Sigmoid colon (tissue), 7 donors: ENCODE data around the gene MAU2. TPM values are rescaled to one million over a fixed set of nuclear protein-coding genes. Genes with fewer than 3 reads are reported as not detected.

Experiments
- DNase-seq: peaks from one replicate; pipeline ENCODE4 v3.0.0-alpha.2; 2019
- H3K27ac ChIP-seq, 4 donors: fragments of 200-600 bp; sonication (generic); one replicate each; pipeline ENCODE4 v1.5.1; 2016 to 2019; ENCODE audit warnings: mild to moderate bottlenecking in 1 of 4
- H3K27me3 ChIP-seq, 3 donors: fragments of 200-600 bp; sonication (generic); one replicate each; pipeline ENCODE4 v1.5.1; 2019; ENCODE audit warnings: mild to moderate bottlenecking in 1 of 3
- H3K36me3 ChIP-seq, 4 donors: fragments of 200-600 bp; sonication (generic); one replicate each; pipeline ENCODE4 v1.5.1; 2016 to 2019
- H3K4me1 ChIP-seq, 4 donors: fragments of 200-600 bp; sonication (generic); one replicate each; pipeline ENCODE4 v1.5.1; 2017 to 2019
- H3K4me3 ChIP-seq, 4 donors: fragments of 200-600 bp; sonication (generic); one replicate each; pipeline ENCODE4 v1.5.1; 2017 to 2019; ENCODE audit warnings: mild to moderate bottlenecking in 2 of 4, moderate library complexity in 1 of 4
- H3K9me3 ChIP-seq, 4 donors: fragments of 200-600 bp in 3 of 4; sonication (generic) in 3 of 4; one replicate each; pipeline versions ENCODE4 v1.5.1 to v1.6.1; 2013 to 2019
- CTCF ChIP-seq, 4 experiments: fragments of 450-650 bp in 3 of 4; fragments of 200-600 bp in 1 of 4; IDR thresholded peaks; one replicate each; pipeline ENCODE4 v1.5.1; 2016 to 2019; ENCODE audit warnings: antibody characterized with exemption in 4 of 4, mild to moderate bottlenecking in 3 of 4, moderate library complexity in 2 of 4
- EP300 ChIP-seq, 4 donors: sonication (generic); formaldehyde crosslinking; IDR thresholded peaks; one replicate each; pipeline ENCODE4 v1.6.1; 2017; ENCODE audit warnings: antibody characterized with exemption in 4 of 4
- POLR2A ChIP-seq, 2 donors: fragments of 450-650 bp; IDR thresholded peaks; one replicate each; pipeline ENCODE4 v1.6.1; 2016; ENCODE audit warnings: antibody characterized with exemption in 2 of 2, mild to moderate bottlenecking in 2 of 2, moderate library complexity in 2 of 2
- POLR2AphosphoS5 ChIP-seq, 4 donors: sonication (generic); formaldehyde crosslinking; IDR thresholded peaks; one replicate each; pipeline ENCODE4 v1.6.1; 2017; ENCODE audit warnings: antibody characterized with exemption in 4 of 4
- WGBS, 2 donors: extraction: QIAGEN DNeasy Blood & Tissue Kit; methylation state at CpG; one replicate each; pipeline ENCODE4 v1.1.7; 2013; 5-methylcytosine and 5-hydroxymethylcytosine counted together
- intact Hi-C: fragments of 100-400 bp; cut with DNase I; formaldehyde crosslinking; loops from one replicate; pipeline ENCODE4 v1.15.1; 2023
- polyA plus RNA-seq, 3 donors: library from polyadenylated mRNA; stranded (reverse); fragments of 200-250 nt; gene quantifications; one replicate each; pipeline ENCODE4 v1.2.3, GENCODE V29; 2013
- total RNA-seq, 4 donors: library from RNA; depleted of rRNA; stranded (reverse); fragments of >200 nt; gene quantifications; one replicate each; pipeline ENCODE4 v1.1.0, GENCODE V29; 2016
- donor health status: healthy with polysubstance abuse.
- donor health status: Bipolar disorder and iron deficiency.
- donor health status: healthy.

MAU2 gene
- total and polyA plus RNA-seq, 7 donors, result 7.8 to 94.4 (median 33.3) TPM

GRCh38 chr19:19319732-19320360 is 783 bp upstream of the MAU2 start:
- Histone ChIP-seq H3K9me3 (no peaks in the 10 kb centered on the region), H3K4me1 (peaks cover 0 to 50% (median 34%) of the 10 kb centered on the region in 4 donors), H3K27me3 (no peaks in the 10 kb centered on the region), H3K4me3 (peak overlapping the region; percentile 86 to 100 (median 100)), H3K27ac (peak overlapping the region; percentile 86 to 94 (median 92)), H3K36me3 (peaks cover 10 to 33% (median 17%) of the 10 kb centered on the region in 4 donors)
- DNase-seq, result no peak
- TF ChIP-seq POLR2A (IDR thresholded peaks at IDR 0.05), result no peak
- TF ChIP-seq POLR2AphosphoS5 (IDR thresholded peaks at IDR 0.05), result no peak
- intact Hi-C loops, result loop anchor here (1.0 to 5.0 kb wide), 2 partner anchors 37 to 128 kb away; partner anchors contain the start of genes BORCS8 and RFXANK
- WGBS, 2 donors, result 4 to 7% methylated on average over 32 of the region's 32 CpGs

- TF ChIP-seq EP300 (IDR thresholded peaks at IDR 0.05) (no peak), POLR2AphosphoS5 (IDR thresholded peaks at IDR 0.05) (no peak), CTCF (IDR thresholded peaks at IDR 0.05) (no peak), POLR2A (IDR thresholded peaks at IDR 0.05) (no peak)
- no peak for DNase-seq
- 1 to 2% methylated on average over 34 of the region's 34 CpGs for WGBS, 2 donors
- H3K4me1 ChIP-seq, result peaks cover 0 to 51% (median 34%) of the 10 kb centered on the region in 4 donors
- no peaks in the 10 kb centered on the region for H3K27me3 ChIP-seq
- H3K9me3 ChIP-seq, result no peaks in the 10 kb centered on the region
- H3K27ac ChIP-seq, result peak overlapping the region; percentile 86 to 94 (median 92)
- peaks cover 18 to 33% (median 23%) of the 10 kb centered on the region in 4 donors for H3K36me3 ChIP-seq
- intact Hi-C loops, result loop anchor here (5.0 kb wide), 1 partner anchor 36 kb away; no protein-coding TSS in a partner anchor
- peak overlapping the region; percentile 86 to 100 (median 100) for H3K4me3 ChIP-seq
Observed at GRCh38 chr19:19321141-19321577, 530 bp downstream of the MAU2 start.

- H3K4me1 ChIP-seq, result peaks cover 0 to 48% (median 29%) of the 10 kb centered on the region in 4 donors
- H3K9me3 ChIP-seq, result no peaks in the 10 kb centered on the region
- TF ChIP-seq POLR2A (IDR thresholded peaks at IDR 0.05) (no peak), POLR2AphosphoS5 (IDR thresholded peaks at IDR 0.05) (no peak), CTCF (IDR thresholded peaks at IDR 0.05) (no peak), EP300 (IDR thresholded peaks at IDR 0.05) (no peak)
- WGBS, 2 donors, result 88 to 94% methylated on average over 7 of the region's 7 CpGs
- no peak for DNase-seq
- intact Hi-C loops, result loop anchor here (5.0 kb wide), 1 partner anchor 33 kb away; no protein-coding TSS in a partner anchor
- no peaks in the 10 kb centered on the region for H3K27me3 ChIP-seq
- no peak overlapping the region for H3K4me3 ChIP-seq
- no peak overlapping the region for H3K27ac ChIP-seq
- H3K36me3 ChIP-seq, result peaks cover 14 to 52% (median 25%) of the 10 kb centered on the region in 4 donors
Observed at GRCh38 chr19:19324059-19324770, 3.6 kb downstream of the MAU2 start.

GRCh38 chr19:19327672-19328071 is 7.0 kb downstream of the MAU2 start:
- Histone ChIP-seq H3K4me1 (peaks cover 0 to 26% (median 6%) of the 10 kb centered on the region in 4 donors), H3K4me3 (no peak overlapping the region), H3K27me3 (no peaks in the 10 kb centered on the region), H3K27ac (no peak overlapping the region), H3K9me3 (no peaks in the 10 kb centered on the region), H3K36me3 (peaks cover 21 to 86% (median 35%) of the 10 kb centered on the region in 4 donors)
- DNase-seq, result no peak
- intact Hi-C loops, result no loop called here
- TF ChIP-seq CTCF (IDR thresholded peaks at IDR 0.05) (no peak), EP300 (IDR thresholded peaks at IDR 0.05) (no peak), POLR2A (IDR thresholded peaks at IDR 0.05) (no peak), POLR2AphosphoS5 (IDR thresholded peaks at IDR 0.05) (no peak)
- 96 to 97% methylated on average over 8 of the region's 8 CpGs for WGBS, 2 donors

GRCh38 chr19:19329126-19329525 is 8.5 kb downstream of the MAU2 start:
- 45 to 64% methylated on average over 6 of the region's 6 CpGs for WGBS, 2 donors
- Histone ChIP-seq H3K4me3 (no peak overlapping the region), H3K4me1 (peaks cover 0 to 15% (median 0%) of the 10 kb centered on the region in 4 donors), H3K27ac (no peak overlapping the region), H3K27me3 (no peaks in the 10 kb centered on the region), H3K36me3 (peaks cover 14 to 94% (median 31%) of the 10 kb centered on the region in 4 donors), H3K9me3 (no peaks in the 10 kb centered on the region)
- intact Hi-C loops, result no loop called here
- DNase-seq, result no peak
- TF ChIP-seq POLR2A (IDR thresholded peaks at IDR 0.05), result no peak
